Pancreas (tissue), 10 donors: ENCODE results near the gene AMMECR1. TPM values are rescaled to one million over a fixed set of nuclear protein-coding genes. Genes with fewer than 3 reads are reported as not detected.

Source experiments
- ATAC-seq, 4 donors: fragments of 200-7000 bp; cut with Tn5 transposase; one replicate each; pipeline versions ENCODE4 v1.8.0 to v1.9.1; 2020; ENCODE audit warnings: mild to moderate bottlenecking in 4 of 4, moderate library complexity in 4 of 4
- DNase-seq, 6 donors: peaks; one replicate each; pipeline ENCODE4 v3.0.0-alpha.2; 2020
- FAIRE-seq: peaks from 2 replicates; lab custom pipeline; 2012; peaks lifted over from hg19 to GRCh38; lab: Jason Lieb, UNC
- H3K27ac ChIP-seq, 4 donors: fragments of 200-600 bp; sonication (generic); 1 replicate in 3 of 4; 2 replicates in 1 of 4; pipeline versions ENCODE4 v1.5.0 to v1.8.0; 2020
- H3K27me3 ChIP-seq, 4 donors: fragments of 200-600 bp; one replicate each; pipeline ENCODE4 v1.8.0; 2021
- H3K36me3 ChIP-seq, 3 donors: fragments of 200-600 bp; sonication (generic) in 1 of 3; one replicate each; pipeline versions ENCODE4 v1.5.0 to v1.8.0; 2020 to 2021
- H3K4me1 ChIP-seq, 3 donors: fragments of 200-600 bp; one replicate each; pipeline ENCODE4 v1.8.0; 2021
- H3K4me3 ChIP-seq, 4 donors: fragments of 200-600 bp; sonication (generic) in 2 of 4; one replicate each; pipeline versions ENCODE4 v1.5.0 to v1.8.0; 2020 to 2021
- H3K9me3 ChIP-seq, 4 donors: fragments of 200-600 bp; one replicate each; pipeline ENCODE4 v1.8.0; 2021
- WGBS, 2 donors: extraction: QIAGEN DNeasy Blood & Tissue Kit; methylation state at CpG; one replicate each; pipeline ENCODE4 v1.1.7; 2013; 5-methylcytosine and 5-hydroxymethylcytosine counted together
- intact Hi-C, 3 donors: fragments of 100-400 bp; cut with DNase I; formaldehyde crosslinking; loops; one replicate each; pipeline versions ENCODE4 v1.11.1 to v1.14.2; 2022
- polyA plus RNA-seq, 2 donors: library from polyadenylated mRNA; stranded (reverse); fragments of 200-250 nt; gene quantifications; one replicate each; pipeline ENCODE4 v1.2.3, GENCODE V29; 2013
- total RNA-seq, 6 donors: library from RNA; stranded (reverse); fragmentation: NEBNext Ultra II Directional in 4 of 6; extraction: Animal tissue kit (Norgen Biotek cat#: 25700) in 4 of 6; gene quantifications; one replicate each; pipeline versions ENCODE4 v1.2.1 to v1.2.4, GENCODE V29; 2021 to 2023
- TF ChIP-seq, protein P1 (sequence below), 4 donors: fragments of 200-600 bp; sonication (generic) in 3 of 4; IDR thresholded peaks; one replicate each; pipeline versions ENCODE4 v1.5.0 to v1.8.0; 2021; ENCODE audit warnings: antibody characterized with exemption in 4 of 4
- donor health status: healthy with polysubstance abuse.
- donor health status: DM: no; HTN: no; CAD: no; lungs with moderate emphysema.
- donor health status: DM: no; HTN: no; CAD: no.
- donor health status: control.
- donor health status: control.
- donor health status: Bipolar disorder and iron deficiency.
- donor health status: DM: yes; HTN: yes; CAD: no.
- donor health status: DM: no; HTN: no; CAD: no.
- donor health status: DM: no; HTN: no; CAD: no.
- donor health status: DM: yes; HTN: yes; CAD: no.

The AMMECR1 gene
- total and polyA plus RNA-seq, 8 donors: 1.4 to 4.1 (median 1.9) TPM

GRCh38 chrX:110173192-110174175 is 144.4 kb downstream of the AMMECR1 start:
- TF ChIP-seq, protein P1, sequence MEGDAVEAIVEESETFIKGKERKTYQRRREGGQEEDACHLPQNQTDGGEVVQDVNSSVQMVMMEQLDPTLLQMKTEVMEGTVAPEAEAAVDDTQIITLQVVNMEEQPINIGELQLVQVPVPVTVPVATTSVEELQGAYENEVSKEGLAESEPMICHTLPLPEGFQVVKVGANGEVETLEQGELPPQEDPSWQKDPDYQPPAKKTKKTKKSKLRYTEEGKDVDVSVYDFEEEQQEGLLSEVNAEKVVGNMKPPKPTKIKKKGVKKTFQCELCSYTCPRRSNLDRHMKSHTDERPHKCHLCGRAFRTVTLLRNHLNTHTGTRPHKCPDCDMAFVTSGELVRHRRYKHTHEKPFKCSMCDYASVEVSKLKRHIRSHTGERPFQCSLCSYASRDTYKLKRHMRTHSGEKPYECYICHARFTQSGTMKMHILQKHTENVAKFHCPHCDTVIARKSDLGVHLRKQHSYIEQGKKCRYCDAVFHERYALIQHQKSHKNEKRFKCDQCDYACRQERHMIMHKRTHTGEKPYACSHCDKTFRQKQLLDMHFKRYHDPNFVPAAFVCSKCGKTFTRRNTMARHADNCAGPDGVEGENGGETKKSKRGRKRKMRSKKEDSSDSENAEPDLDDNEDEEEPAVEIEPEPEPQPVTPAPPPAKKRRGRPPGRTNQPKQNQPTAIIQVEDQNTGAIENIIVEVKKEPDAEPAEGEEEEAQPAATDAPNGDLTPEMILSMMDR (IDR thresholded peaks at IDR 0.05): no peak
- DNase-seq (no peak), FAIRE-seq (no peak), ATAC-seq (no peak)
- intact Hi-C loops: no loop called here
- no peaks in the 10 kb centered on the region for H3K4me1 ChIP-seq
- no peaks in the 10 kb centered on the region for H3K27me3 ChIP-seq
- H3K9me3 ChIP-seq: no peaks in the 10 kb centered on the region
- 74 to 80% methylated on average over 19 of the region's 19 CpGs for WGBS, 2 donors
- H3K4me3 ChIP-seq: no peak overlapping the region
- no peak overlapping the region for H3K27ac ChIP-seq
- no peaks in the 10 kb centered on the region for H3K36me3 ChIP-seq

- no peaks in the 10 kb centered on the region for H3K4me1 ChIP-seq
- no peaks in the 10 kb centered on the region for H3K36me3 ChIP-seq
- no peak overlapping the region for H3K27ac ChIP-seq
- DNase-seq (no peak), ATAC-seq (no peak), FAIRE-seq (no peak)
- H3K27me3 ChIP-seq: peaks cover 0 to 7% (median 0%) of the 10 kb centered on the region in 4 donors
- intact Hi-C loops: no loop called here
- 92 to 96% methylated on average over 10 of the region's 10 CpGs for WGBS, 2 donors
- no peak overlapping the region for H3K4me3 ChIP-seq
- TF ChIP-seq, protein P1 (IDR thresholded peaks at IDR 0.05): no peak
- no peaks in the 10 kb centered on the region for H3K9me3 ChIP-seq
Observed at GRCh38 chrX:110172215-110172614, 145.7 kb downstream of the AMMECR1 start.

DNA sequence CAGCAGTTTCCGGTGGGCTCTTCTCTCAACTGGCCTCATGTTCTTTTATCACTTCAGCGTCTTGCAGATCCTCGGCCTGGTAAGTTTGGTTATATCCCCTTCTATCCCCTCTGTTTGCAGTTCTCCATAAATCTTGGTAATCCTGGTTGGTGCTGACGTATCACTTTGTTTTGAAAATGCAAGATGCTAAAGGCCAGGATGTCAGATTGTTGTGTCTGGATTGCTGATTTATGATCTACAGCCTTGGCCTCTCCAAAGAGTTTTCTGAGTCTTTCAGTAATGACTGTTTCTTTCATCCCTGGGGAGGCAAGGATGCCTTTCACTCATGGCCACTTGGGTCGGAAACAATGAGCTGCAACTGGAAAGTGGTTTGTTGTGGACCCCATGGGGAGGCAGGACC is 146.4 kb downstream of the AMMECR1 start:
- DNase-seq (no peak), FAIRE-seq (no peak), ATAC-seq (no peak)
- no peak overlapping the region for H3K4me3 ChIP-seq
- H3K27ac ChIP-seq: no peak overlapping the region
- peaks cover 0 to 13% (median 0%) of the 10 kb centered on the region in 4 donors for H3K27me3 ChIP-seq
- H3K36me3 ChIP-seq: no peaks in the 10 kb centered on the region
- no peaks in the 10 kb centered on the region for H3K4me1 ChIP-seq
- WGBS, 2 donors: 91 to 96% methylated on average over 5 of the region's 5 CpGs
- intact Hi-C loops: no loop called here
- TF ChIP-seq, protein P1 (IDR thresholded peaks at IDR 0.05): no peak
- H3K9me3 ChIP-seq: no peaks in the 10 kb centered on the region

DNA sequence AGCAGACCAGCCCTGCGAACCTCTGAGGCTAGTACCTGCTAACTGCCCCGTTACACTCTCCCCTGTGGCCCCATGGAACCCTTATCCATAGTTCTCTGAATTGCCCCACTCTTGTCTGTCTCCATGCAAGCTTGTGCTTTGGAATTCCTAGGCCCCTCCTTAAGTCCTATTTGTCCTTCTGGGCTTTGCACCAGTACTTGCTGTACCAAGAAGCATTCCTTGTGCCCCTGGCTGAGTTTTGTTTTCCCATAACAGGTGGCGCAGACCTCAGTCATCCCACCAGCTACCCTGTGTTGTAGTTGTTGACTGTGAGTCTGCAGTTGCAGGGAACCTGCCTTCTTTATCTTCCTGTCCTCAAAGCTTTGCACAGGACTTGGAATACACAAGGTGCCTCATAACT is 147.9 kb downstream of the AMMECR1 start:
- ATAC-seq: no peak
- H3K4me1 ChIP-seq: no peaks in the 10 kb centered on the region
- DNase-seq: no peak
- H3K4me3 ChIP-seq: no peak overlapping the region
- no peaks in the 10 kb centered on the region for H3K9me3 ChIP-seq
- peaks cover 0 to 13% (median 0%) of the 10 kb centered on the region in 4 donors for H3K27me3 ChIP-seq
- WGBS, 2 donors: 82 to 87% methylated on average over 3 of the region's 3 CpGs
- TF ChIP-seq, protein P1 (IDR thresholded peaks at IDR 0.05): no peak
- no peak overlapping the region for H3K27ac ChIP-seq
- intact Hi-C loops: no loop called here
- H3K36me3 ChIP-seq: no peaks in the 10 kb centered on the region
- FAIRE-seq: no peak

DNA sequence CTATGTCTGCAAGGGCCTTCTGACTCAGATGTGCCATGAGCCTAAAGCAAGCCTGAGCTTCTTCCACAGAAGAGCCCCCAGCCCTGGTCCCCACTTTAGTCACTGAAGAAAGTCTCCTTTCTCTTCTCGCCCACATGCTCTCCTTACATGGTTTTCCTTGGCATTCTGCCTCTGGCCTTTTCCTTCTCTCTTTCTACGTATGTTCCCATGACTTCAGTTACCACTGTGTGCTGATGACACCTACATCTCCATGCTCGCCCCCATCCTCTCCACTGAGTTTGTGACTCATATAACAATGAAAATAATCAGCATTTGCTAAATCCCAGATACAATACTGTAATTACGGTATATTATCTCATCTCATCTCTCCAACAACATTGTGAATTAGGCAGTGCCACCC is 149.3 kb downstream of the AMMECR1 start:
- no peak for DNase-seq
- TF ChIP-seq, protein P1 (IDR thresholded peaks at IDR 0.05): no peak
- no peak for FAIRE-seq
- intact Hi-C loops: loop anchor here in 1 of 3 donors (10.0 kb wide), 1 partner anchor 246 kb away; no protein-coding TSS in a partner anchor
- no peak for ATAC-seq
- 83 to 89% methylated on average over 4 of the region's 4 CpGs for WGBS, 2 donors
- Histone ChIP-seq H3K4me1 (no peaks in the 10 kb centered on the region), H3K27me3 (peaks cover 0 to 13% (median 0%) of the 10 kb centered on the region in 4 donors), H3K27ac (no peak overlapping the region), H3K9me3 (no peaks in the 10 kb centered on the region), H3K36me3 (no peaks in the 10 kb centered on the region), H3K4me3 (no peak overlapping the region)
